NCI-H748 treated with DMSO at 0.1 percent for 48 hours (cell line): ENCODE data around the gene DGKH.
"Not testable (repeated sequence)": the region's sequence is repeated elsewhere in the genome, so short reads cannot be mapped to it uniquely, and the experiment has no call there.

Experiments used
- DNase-seq: peaks from one replicate; lab custom pipeline; 2025; lab: John Stamatoyannopoulos, UW

DGKH gene

DNA sequence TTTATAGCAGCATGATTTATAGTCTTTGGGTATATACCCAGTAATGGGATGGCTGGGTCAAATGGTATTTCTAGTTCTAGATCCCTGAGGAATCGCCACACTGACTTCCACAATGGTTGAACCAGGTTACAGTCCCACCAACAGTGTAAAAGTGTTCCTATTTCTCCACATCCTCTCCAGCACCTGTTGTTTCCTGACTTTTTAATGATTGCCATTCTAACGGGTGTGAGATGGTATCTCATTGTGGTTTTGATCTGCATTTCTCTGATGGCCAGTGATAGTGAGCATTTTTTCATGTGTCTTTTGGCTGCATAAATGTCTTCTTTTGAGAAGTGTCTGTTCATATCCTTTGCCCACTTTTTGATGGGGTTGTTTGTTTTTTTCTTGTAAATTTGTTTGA lies 114.9 kb downstream of the DGKH start:
- not testable (repeated sequence) for DNase-seq

DNA sequence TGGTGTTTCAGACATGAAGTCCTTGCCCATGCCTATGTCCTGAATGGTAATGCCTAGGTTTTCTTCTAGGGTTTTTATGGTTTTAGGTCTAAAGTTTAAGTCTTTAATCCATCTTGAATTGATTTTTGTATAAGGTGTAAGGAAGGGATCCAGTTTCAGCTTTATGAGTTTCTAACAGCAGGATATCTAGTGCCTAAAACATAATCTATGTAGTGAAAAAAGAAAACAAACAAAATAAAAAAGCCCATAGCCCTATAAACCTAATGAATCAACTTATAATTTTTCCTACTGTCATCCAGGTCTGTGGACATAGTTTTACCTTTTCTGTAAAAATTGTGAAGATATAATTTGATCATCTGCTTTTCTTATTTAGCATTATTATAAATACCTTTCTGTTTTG lies 115.5 kb downstream of the DGKH start:
- not testable (repeated sequence) for DNase-seq

DNA sequence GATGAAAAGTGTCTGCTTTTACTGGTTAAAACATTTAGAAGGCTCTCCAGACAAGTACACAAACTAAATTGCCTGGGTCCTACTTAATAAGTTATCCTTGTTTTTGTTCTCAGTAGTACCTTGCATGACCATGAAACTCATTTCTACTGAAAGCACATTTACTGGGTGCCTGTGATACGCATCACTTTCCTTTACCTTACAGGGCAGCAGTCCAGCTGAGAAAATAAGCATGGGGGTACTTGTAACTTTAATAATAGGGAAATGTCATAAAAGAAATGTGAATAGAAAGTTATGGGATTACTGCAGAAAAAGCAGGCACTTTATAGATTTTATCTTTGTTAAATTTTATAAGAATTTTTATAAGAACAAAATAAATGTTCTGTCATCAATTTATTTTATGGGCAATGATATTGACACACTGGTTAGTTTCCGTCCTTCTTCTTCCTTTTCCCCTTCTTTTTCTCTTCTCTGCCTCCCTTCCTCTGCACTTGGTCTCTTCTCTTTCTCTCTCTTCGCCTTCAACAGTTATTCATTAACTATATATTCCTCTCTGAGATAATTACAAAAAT lies 116.2 kb downstream of the DGKH start:
- no peak for DNase-seq

DNA sequence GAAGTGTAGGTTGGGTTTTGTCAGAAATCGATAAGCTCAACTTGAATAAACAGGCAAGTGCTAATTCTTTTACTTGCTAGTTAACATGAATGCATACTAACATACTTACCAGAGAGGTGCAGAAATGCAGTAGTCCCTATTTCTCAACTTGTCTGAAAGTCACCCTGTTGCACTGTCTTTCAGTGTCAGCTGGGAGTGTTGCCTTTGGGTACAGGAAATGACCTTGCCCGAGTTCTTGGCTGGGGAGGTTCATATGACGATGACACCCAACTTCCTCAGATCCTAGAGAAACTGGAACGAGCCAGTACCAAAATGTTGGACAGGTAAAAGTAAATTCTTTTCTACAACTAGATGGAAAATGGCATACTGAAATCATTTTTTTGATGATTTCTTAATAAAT lies 120.0 kb downstream of the DGKH start:
- DNase-seq, result no peak

- DNase-seq, result no peak
Observed at GRCh38 chr13:42170029-42170428, 121.6 kb downstream of the DGKH start.

- DNase-seq, result no peak
Observed at GRCh38 chr13:42173789-42174343, 125.4 kb downstream of the DGKH start.

- DNase-seq, result no peak
Observed at GRCh38 chr13:42174344-42175162, 126.1 kb downstream of the DGKH start.

DNA sequence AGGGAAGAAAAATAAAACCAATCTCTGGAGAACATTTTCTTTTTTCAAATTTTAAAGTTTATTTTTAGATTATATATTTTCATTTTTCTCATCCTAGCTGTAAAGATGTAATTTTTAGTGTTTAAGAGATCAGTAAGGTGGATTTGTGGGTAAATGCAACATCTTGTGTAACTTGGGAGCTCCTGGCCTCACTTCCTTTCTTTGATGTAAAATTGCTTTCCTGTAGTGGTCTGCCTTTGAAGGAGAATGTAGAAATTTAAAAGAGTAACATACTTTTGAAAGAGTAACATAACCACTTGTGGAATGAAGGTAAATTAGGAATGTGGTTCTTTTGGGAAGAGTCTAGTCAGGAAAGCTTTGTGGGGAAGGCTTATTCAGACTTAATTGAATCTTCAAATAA lies 127.8 kb downstream of the DGKH start:
- DNase-seq, result no peak

GRCh38 chr13:42177189-42177588 lies 128.7 kb downstream of the DGKH start:
- no peak for DNase-seq

- no peak for DNase-seq
Observed at GRCh38 chr13:42181381-42181953, 133.0 kb downstream of the DGKH start.

DNA sequence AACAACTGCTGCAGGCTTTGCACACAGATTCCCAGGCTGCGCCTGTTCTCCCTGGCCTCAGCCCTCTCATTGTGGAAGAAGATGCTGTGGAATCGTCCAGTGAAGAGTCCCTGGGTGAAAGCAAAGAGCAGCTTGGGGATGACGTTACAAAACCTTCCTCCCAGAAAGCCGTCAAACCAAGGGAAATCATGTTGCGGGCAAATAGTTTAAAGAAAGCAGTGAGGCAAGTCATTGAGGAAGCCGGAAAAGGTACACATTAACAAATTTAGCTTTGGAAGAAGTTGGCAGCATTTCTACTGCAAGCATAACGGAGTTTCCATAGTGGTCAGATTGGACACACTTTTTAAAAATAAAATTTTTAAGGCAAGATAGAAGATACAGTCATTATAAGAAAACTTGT lies 140.6 kb downstream of the DGKH start:
- no peak for DNase-seq

GRCh38 chr13:42190529-42190928 lies 142.1 kb downstream of the DGKH start:
- no peak for DNase-seq

GRCh38 chr13:42211704-42212464 lies 163.4 kb downstream of the DGKH start:
- no peak for DNase-seq

DNA sequence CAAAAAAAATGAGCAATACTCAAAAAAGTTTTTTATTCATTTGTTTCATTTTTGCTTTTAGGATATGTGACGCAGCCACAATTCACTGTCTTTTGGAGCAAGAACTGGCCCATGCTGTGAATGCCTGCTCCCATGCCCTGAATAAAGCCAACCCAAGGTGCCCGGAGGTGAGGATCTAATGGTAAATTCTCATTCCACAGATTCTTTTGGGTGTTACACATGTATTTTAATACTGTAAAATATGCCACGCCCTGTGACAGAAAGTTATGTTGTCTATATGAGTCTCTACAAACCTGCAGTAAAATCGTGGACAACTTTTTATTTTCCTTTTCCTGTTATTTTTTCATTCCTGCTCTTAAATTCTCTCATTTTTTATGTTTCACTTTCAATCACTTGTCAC lies 166.0 kb downstream of the DGKH start:
- DNase-seq, result no peak

DNA sequence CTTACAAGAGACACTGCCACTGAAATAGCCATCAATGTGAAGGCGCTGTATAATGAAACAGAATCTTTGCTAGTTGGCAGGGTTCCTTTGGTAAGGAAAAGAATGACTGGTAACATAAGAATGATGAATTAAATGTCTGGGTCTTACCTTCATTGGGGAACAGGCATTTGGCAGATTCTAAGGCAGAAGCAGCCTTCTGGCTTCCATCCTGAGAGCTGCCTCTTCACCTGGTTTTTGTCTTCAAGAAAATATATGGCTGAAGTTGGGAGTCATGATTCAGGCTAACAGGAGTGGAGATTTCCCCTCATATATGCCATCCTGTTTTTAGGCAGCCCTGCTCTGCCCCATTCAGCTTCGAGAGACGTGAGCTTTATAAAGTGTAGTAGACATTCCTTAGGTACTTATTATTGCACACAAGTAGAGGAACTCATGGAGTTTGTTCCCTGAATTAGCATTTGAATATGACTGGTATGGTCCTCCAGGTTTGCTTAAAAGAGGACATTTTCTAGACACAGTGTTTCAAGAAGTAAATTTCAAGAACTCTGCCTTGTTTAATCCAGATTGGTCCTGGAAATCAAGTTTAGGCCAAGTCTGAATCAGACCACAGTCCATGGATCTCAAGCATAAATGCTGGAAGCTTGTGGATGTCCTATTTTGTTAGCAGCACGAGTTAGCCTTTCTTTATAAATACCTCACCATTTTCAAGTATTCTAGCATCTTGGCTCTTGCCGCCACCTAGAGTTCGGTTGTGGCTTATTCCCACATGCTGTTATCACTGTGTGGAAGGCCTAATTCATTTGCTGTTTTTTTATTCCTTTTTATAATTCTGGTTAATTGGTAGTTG lies 167.4 kb downstream of the DGKH start:
- peak; percentile 1 for DNase-seq

DNA sequence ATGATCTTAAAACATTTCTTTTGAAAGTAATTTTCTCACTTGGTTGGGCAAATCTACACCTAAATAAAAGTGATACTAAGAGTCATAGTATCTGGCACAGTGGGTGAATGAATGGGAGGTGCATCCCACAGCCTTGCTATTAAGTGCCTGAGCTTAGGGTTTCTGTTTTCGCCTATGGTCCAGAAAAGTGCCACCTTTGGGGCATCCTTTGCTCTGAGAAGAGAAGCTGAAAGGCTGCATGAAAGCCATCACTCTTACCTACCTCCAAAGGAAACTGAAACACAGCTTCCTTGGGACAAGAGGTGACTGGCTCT lies 167.9 kb downstream of the DGKH start:
- DNase-seq, result no peak

GRCh38 chr13:42218576-42218975 lies 170.1 kb downstream of the DGKH start:
- DNase-seq, result no peak

GRCh38 chr13:42219051-42219450 lies 170.6 kb downstream of the DGKH start:
- DNase-seq, result no peak

GRCh38 chr13:42219876-42220275 lies 171.4 kb downstream of the DGKH start:
- no peak for DNase-seq

DNA sequence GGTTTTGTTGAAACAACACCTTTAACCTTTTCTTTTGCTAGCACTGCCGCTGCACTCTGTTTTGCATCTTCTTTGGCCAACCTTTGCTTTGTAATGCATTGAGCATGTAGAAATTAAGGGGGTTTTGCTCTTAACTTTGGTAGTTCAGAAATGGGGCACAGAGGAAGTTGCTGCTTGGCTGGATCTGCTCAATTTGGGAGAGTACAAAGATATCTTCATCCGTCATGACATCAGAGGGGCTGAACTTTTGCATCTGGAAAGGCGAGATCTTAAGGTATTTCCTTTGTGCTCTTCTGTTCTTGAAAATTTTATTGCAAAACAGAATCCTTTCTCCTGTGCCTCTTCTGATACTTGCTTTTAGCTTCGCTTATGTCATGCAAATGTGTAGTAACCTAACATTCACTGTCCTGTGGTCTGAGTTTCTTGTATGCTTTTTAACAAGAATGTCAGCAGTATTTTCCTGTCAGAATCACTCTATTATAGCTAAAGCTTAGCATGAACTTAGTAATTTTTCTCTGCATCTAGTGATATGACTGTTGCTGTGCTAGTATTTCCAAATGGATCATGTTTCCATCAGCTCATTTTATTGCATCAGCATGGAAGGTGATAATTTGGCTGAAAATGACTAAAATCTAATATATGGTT lies 172.8 kb downstream of the DGKH start:
- DNase-seq, result no peak

DNA sequence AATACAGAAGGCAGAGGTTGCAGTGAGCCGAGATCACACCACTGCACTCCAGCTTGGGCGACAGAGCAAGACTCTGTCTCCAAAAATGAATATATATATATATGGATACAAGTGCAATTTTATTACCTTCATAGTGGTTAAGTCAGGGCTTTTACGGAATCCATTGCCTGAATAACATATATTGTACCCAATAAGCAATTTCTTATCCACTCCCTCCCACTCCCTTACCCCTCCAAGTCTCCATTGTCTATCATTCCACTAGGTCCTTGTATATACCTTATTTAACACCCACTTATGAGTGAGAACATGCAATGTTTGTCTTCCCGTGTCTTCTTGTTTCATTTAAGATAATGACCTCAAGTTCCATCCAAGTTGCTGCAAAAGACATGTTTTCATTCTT lies 175.2 kb downstream of the DGKH start:
- DNase-seq, result no peak
